ENCODE results near the gene IQSEC2.

Gene IQSEC2

GRCh38 chrX:53291596-53291995 is 10.2 kb upstream of the IQSEC2 start:
- Histone ChIP-seq H3K4me3 (ENCODE audit: low read length) (no peak overlapping the region), H4K20me1 (ENCODE audit: insufficient read depth, low read length) (no peaks in the 10 kb centered on the region), H3K9me2 (replicated peaks; ENCODE audit: insufficient read depth, low read length) (no peaks in the 10 kb centered on the region), H3K9me3 (replicated peaks; ENCODE audit: insufficient read depth, low read length) (no peaks in the 10 kb centered on the region), H2AFZ (ENCODE audit: low read length) (no peak overlapping the region), H3K4me2 (ENCODE audit: low read depth, low read length) (no peak overlapping the region), H3K27ac (ENCODE audit: low read length) (no peak overlapping the region), H3F3A (ENCODE audit: insufficient read depth, low read length) (no peaks in the 10 kb centered on the region), H3K9ac (ENCODE audit: low read length) (no peak overlapping the region), H3K27me3 (replicated peaks; ENCODE audit: insufficient read depth, low read length) (no peaks in the 10 kb centered on the region), H3K79me2 (ENCODE audit: low read length) (no peaks in the 10 kb centered on the region), H3K36me3 (replicated peaks; ENCODE audit: insufficient read depth, low read length) (no peaks in the 10 kb centered on the region), H3K4me1 (ENCODE audit: low read length) (no peaks in the 10 kb centered on the region)
- TF ChIP-seq EZH2 (optimal IDR thresholded peaks at IDR 0.05; ENCODE audit: low read depth, low read length) (no peak), EZH2phosphoT487 (IDR thresholded peaks at IDR 0.05; ENCODE audit: low read length) (no peak), CTCF (IDR thresholded peaks at IDR 0.05; ENCODE audit: low read length) (no peak)
- DNase-seq: no peak

GRCh38 chrX:53290441-53291041 is 9.2 kb upstream of the IQSEC2 start:
- no peak for DNase-seq
- no peaks in the 10 kb centered on the region for H3K4me1 ChIP-seq (ENCODE audit: low read length)
- H3K27ac ChIP-seq (ENCODE audit: low read length): no peak overlapping the region
- H3K4me3 ChIP-seq (ENCODE audit: low read length): no peak overlapping the region
- no peaks in the 10 kb centered on the region for H3K9me3 ChIP-seq (replicated peaks; ENCODE audit: insufficient read depth, low read length)
- H4K20me1 ChIP-seq (ENCODE audit: insufficient read depth, low read length): no peaks in the 10 kb centered on the region
- no peak overlapping the region for H2AFZ ChIP-seq (ENCODE audit: low read length)
- no peaks in the 10 kb centered on the region for H3K9me2 ChIP-seq (replicated peaks; ENCODE audit: insufficient read depth, low read length)
- H3K4me2 ChIP-seq (ENCODE audit: low read depth, low read length): no peak overlapping the region
- H3K27me3 ChIP-seq (replicated peaks; ENCODE audit: insufficient read depth, low read length): no peaks in the 10 kb centered on the region
- H3K9ac ChIP-seq (ENCODE audit: low read length): no peak overlapping the region
- no peaks in the 10 kb centered on the region for H3F3A ChIP-seq (ENCODE audit: insufficient read depth, low read length)
- no peaks in the 10 kb centered on the region for H3K36me3 ChIP-seq (replicated peaks; ENCODE audit: insufficient read depth, low read length)
- no peaks in the 10 kb centered on the region for H3K79me2 ChIP-seq (ENCODE audit: low read length)
- TF ChIP-seq CTCF (IDR thresholded peaks at IDR 0.05; ENCODE audit: low read length) (no peak), EZH2phosphoT487 (IDR thresholded peaks at IDR 0.05; ENCODE audit: low read length) (no peak), EZH2 (optimal IDR thresholded peaks at IDR 0.05; ENCODE audit: low read depth, low read length) (no peak)

- H3K4me1 ChIP-seq (ENCODE audit: low read length): no peaks in the 10 kb centered on the region
- no peaks in the 10 kb centered on the region for H3K36me3 ChIP-seq (replicated peaks; ENCODE audit: insufficient read depth, low read length)
- no peaks in the 10 kb centered on the region for H3K79me2 ChIP-seq (ENCODE audit: low read length)
- H3K27me3 ChIP-seq (replicated peaks; ENCODE audit: insufficient read depth, low read length): no peaks in the 10 kb centered on the region
- no peaks in the 10 kb centered on the region for H3F3A ChIP-seq (ENCODE audit: insufficient read depth, low read length)
- H3K9me2 ChIP-seq (replicated peaks; ENCODE audit: insufficient read depth, low read length): no peaks in the 10 kb centered on the region
- no peak for DNase-seq
- TF ChIP-seq CTCF (IDR thresholded peaks at IDR 0.05; ENCODE audit: low read length): no peak
- TF ChIP-seq EZH2 (optimal IDR thresholded peaks at IDR 0.05; ENCODE audit: low read depth, low read length): no peak
- TF ChIP-seq EZH2phosphoT487 (IDR thresholded peaks at IDR 0.05; ENCODE audit: low read length): no peak
- H3K9me3 ChIP-seq (replicated peaks; ENCODE audit: insufficient read depth, low read length): no peaks in the 10 kb centered on the region
- H4K20me1 ChIP-seq (ENCODE audit: insufficient read depth, low read length): no peaks in the 10 kb centered on the region
- no peak overlapping the region for H2AFZ ChIP-seq (ENCODE audit: low read length)
- H3K4me2 ChIP-seq (ENCODE audit: low read depth, low read length): no peak overlapping the region
- H3K9ac ChIP-seq (ENCODE audit: low read length): no peak overlapping the region
- no peak overlapping the region for H3K27ac ChIP-seq (ENCODE audit: low read length)
- H3K4me3 ChIP-seq (ENCODE audit: low read length): no peak overlapping the region
These were observed 6.8 kb upstream of the IQSEC2 start for GRCh38 chrX:53288189-53288588.

Data from MM.1S (cell line).